IgD-negative memory B cell (primary cell): ENCODE results near the gene CKM. TPM values are rescaled to one million over a fixed set of nuclear protein-coding genes. Genes with fewer than 3 reads are reported as not detected.
"Not testable (repeated sequence)": the region's sequence is repeated elsewhere in the genome, so short reads cannot be mapped to it uniquely, and the experiment has no call there.

Experiments used
- H3K27ac Mint-ChIP-seq, 3 donors: one replicate each; pipeline ENCODE4 v1.8.0; 2020 to 2022; ENCODE audit warnings: mild to moderate bottlenecking in 3 of 3, mixed read lengths in 3 of 3, moderate library complexity in 1 of 3
- H3K27me3 Mint-ChIP-seq: one replicate; pipeline ENCODE4 v1.8.0; 2021; ENCODE audit warnings: mixed read lengths
- H3K36me3 Mint-ChIP-seq: one replicate; pipeline ENCODE4 v1.8.0; 2020; ENCODE audit warnings: mild to moderate bottlenecking, mixed read lengths
- H3K4me1 Mint-ChIP-seq, 3 donors: one replicate each; pipeline ENCODE4 v1.8.0; 2020 to 2022; ENCODE audit warnings: mixed read lengths in 3 of 3, mild to moderate bottlenecking in 1 of 3
- H3K4me3 Mint-ChIP-seq, 4 donors: one replicate each; pipeline ENCODE4 v1.8.0; 2020 to 2022; ENCODE audit warnings: mild to moderate bottlenecking in 4 of 4, mixed read lengths in 4 of 4, moderate library complexity in 3 of 4
- H3K9me3 Mint-ChIP-seq, 3 donors: one replicate each; pipeline ENCODE4 v1.8.0; 2020 to 2021; ENCODE audit warnings: mixed read lengths in 3 of 3, mild to moderate bottlenecking in 1 of 3
- polyA plus RNA-seq: library from polyadenylated mRNA; unstranded; fragments of 300-500 nt; fragmentation: Illumina TruSeq; gene quantifications from one replicate; pipeline ENCODE4 v1.2.3, GENCODE V29; 2021

Gene CKM
- polyA plus RNA-seq, 1 donor from 2014 or later = not detected

DNA sequence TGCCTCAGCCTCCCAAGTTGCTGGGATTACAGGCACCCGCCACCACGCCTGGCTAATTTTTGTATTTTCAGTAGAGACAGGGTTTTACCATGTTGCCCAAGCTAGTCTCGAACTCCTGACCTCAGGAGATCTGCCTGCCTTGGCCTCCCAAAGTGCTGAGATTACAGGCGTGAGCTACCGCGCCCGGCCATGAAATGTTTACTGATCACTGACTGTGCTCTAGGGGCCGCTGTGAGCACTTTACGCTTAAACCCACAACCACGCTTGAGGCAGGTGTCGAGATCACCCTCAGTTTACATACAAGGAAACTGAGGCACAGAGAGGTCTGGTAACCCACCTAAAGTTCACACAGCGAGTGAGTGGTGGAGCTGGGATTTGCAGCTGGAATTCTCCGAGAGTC is 52.7 kb downstream of the CKM start:
- not testable (repeated sequence) for H3K27me3 Mint-ChIP-seq, H3K9me3 Mint-ChIP-seq, H3K4me3 Mint-ChIP-seq, H3K4me1 Mint-ChIP-seq, H3K27ac Mint-ChIP-seq, H3K36me3 Mint-ChIP-seq

DNA sequence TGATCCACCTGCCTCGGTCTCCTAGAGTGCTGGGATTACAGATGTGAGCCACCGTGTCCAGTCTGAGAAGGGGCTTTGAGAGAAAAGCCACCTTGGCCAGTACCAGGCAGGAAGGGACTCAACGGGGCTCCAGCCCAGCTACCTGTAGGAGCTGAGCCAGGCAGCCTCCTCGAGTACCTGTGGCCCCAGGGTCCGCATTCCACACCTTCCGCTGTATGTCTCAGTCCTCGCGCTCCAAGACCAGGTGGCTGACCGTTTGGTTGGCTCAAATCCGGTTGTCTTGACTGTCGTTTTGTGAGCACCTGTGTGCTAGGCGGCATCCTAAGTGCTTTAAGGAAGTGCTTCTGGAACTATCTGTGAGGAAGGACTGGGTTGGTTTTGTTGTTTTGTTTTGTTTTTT is 55.4 kb downstream of the CKM start:
- no peaks in the 10 kb centered on the region for H3K9me3 Mint-ChIP-seq
- H3K27ac Mint-ChIP-seq = no peak overlapping the region
- no peaks in the 10 kb centered on the region for H3K27me3 Mint-ChIP-seq
- peaks cover 4% of the 10 kb centered on the region for H3K36me3 Mint-ChIP-seq
- peaks cover 0 to 4% (median 0%) of the 10 kb centered on the region in 3 donors for H3K4me1 Mint-ChIP-seq
- H3K4me3 Mint-ChIP-seq = no peak overlapping the region

DNA sequence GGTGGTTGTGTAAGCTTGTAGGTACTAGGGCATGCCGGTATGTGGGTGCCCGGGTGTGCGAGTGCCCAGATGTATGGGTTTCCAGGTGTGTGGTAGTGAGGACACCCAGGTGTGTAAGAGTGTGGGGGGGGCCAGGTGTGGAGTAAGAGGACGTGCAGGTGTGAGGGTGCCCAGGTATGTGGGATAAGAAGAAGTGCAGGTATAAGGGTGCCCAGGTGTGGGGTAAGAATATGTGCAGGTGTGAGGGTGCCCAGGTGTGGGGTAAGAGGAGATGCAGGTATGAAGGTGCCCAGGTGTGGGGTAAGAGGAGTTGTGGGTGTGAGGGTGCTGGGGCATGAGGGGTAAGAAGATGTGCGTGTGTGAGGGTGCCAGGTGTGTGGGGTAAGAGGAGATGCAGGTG is 57.3 kb downstream of the CKM start:
- Mint-ChIP-seq H3K27me3 (no peaks in the 10 kb centered on the region), H3K4me3 (no peak overlapping the region), H3K4me1 (peaks cover 0 to 4% (median 4%) of the 10 kb centered on the region in 3 donors), H3K27ac (peak overlapping the region in 1 of 3 donors; percentile 73), H3K9me3 (no peaks in the 10 kb centered on the region), H3K36me3 (peaks cover 8% of the 10 kb centered on the region)

DNA sequence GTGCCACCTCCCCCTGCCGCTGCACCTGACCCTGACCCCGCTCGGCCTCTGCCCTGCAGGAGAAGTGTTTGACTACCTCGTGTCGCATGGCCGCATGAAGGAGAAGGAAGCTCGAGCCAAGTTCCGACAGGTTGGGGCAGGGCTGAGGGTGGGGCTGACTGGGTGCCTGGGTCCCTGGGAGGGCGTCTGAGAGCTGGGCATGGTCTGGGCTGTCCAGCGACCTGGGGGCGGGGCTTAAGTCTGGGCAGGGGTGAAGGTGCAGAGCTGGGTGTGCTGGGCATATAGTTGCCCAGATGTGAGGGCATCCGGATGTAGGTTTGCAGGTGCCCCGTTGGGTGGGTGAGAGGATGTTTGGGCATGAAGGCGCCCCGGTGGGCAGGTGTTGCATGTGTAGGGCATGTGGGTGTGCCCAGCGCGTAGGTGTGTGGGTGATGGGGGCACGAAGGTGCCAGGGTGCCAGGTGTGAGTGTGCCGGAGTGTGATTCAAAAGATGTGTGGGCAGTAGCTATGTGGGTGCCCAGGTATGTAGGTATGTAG is 57.8 kb downstream of the CKM start:
- Mint-ChIP-seq H3K36me3 (peaks cover 8% of the 10 kb centered on the region), H3K4me3 (no peak overlapping the region), H3K27ac (peak overlapping the region in 1 of 3 donors; percentile 73), H3K27me3 (no peaks in the 10 kb centered on the region), H3K9me3 (no peaks in the 10 kb centered on the region), H3K4me1 (peaks cover 0 to 4% (median 4%) of the 10 kb centered on the region in 3 donors)

DNA sequence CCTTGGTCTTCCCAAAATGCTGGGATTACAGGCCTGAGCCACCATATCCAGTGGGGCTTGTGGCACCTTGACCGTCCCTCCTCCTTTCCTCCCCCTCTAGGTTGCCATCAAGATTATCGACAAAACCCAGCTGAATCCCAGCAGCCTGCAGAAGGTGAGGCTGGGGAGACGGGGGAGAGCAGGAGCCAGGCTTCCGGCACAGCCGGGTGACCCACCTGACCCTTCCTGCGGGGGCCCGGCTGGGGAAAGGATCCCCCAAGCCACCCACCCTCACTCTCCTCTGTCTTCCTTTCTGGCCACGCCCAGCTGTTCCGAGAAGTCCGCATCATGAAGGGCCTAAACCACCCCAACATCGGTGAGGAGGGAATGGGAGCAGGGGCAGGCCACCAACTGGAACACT is 59.7 kb downstream of the CKM start:
- Mint-ChIP-seq H3K27ac (no peak overlapping the region), H3K4me3 (no peak overlapping the region), H3K36me3 (peaks cover 8% of the 10 kb centered on the region), H3K27me3 (no peaks in the 10 kb centered on the region), H3K9me3 (no peaks in the 10 kb centered on the region), H3K4me1 (peaks cover 0 to 4% (median 4%) of the 10 kb centered on the region in 3 donors)

DNA sequence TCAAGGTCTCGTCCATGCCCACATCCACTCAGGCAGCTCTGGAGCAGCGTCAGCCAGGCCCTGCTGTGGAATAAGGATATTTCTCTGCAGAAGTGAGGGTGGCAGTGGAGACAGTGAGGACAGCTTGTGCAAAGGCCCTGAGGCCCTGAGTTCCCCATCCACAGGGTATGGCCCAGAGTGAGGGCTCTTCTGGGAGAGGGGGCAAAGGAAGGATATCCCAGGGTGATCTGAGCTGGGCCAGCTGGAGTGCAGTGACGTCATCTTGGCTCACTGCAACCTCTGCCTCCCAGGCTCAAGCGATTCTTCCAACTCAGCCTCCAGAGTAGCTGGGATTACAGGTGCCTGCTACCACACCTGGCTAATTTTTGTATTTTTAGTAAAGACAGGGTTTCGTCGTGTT is 60.1 kb downstream of the CKM start:
- no peak overlapping the region for H3K4me3 Mint-ChIP-seq
- H3K36me3 Mint-ChIP-seq = peaks cover 8% of the 10 kb centered on the region
- H3K9me3 Mint-ChIP-seq = no peaks in the 10 kb centered on the region
- no peaks in the 10 kb centered on the region for H3K27me3 Mint-ChIP-seq
- H3K27ac Mint-ChIP-seq = no peak overlapping the region
- H3K4me1 Mint-ChIP-seq = peaks cover 0 to 4% (median 4%) of the 10 kb centered on the region in 3 donors

DNA sequence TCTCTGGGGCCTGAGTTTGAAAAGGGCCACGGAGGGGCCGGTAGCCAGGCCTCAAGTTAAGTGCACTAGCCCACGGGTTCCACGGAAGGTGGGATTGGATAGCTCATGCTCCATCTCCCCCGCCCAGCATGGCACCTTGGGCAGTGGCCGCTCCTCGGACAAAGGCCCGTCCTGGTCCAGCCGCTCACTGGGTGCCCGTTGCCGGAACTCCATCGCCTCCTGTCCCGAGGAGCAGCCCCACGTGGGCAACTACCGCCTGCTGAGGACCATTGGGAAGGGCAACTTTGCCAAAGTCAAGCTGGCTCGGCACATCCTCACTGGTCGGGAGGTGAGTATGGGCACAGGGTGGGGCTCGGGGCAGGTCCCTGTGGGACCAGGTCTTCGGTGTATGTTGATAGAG is 63.8 kb downstream of the CKM start:
- Mint-ChIP-seq H3K27me3 (no peaks in the 10 kb centered on the region), H3K36me3 (peaks cover 4% of the 10 kb centered on the region), H3K4me3 (no peak overlapping the region), H3K27ac (no peak overlapping the region), H3K9me3 (no peaks in the 10 kb centered on the region), H3K4me1 (peaks cover 2 to 5% (median 4%) of the 10 kb centered on the region in 3 donors)

DNA sequence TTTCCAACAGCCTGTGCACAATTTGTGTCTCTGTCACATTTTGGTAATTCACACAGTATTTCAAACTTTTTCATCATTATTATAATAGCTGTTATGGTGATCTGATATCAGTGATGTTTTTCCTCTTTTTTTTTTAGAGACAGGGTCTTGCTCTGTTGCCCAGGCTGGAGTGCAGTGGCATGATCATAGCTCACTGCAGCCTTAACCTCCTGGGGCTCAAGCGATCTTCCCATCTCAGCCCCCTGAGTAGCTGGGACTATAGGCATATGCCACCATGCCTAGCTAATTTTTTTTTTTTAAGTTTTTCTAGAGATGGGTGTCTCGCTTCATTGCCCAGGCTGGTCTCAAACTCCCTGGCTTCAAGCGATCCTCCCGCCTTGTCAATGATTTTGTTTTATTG is 65.8 kb downstream of the CKM start:
- Mint-ChIP-seq H3K27ac (no peak overlapping the region), H3K4me1 (peaks cover 4 to 17% (median 7%) of the 10 kb centered on the region in 3 donors), H3K4me3 (peak overlapping the region in 1 of 4 donors; percentile 50), H3K36me3 (peaks cover 3% of the 10 kb centered on the region), H3K9me3 (no peaks in the 10 kb centered on the region), H3K27me3 (no peaks in the 10 kb centered on the region)

Other genes starting within 250 kb of the CKM start
- 74.4 TPM for gene ZNF296, start 246.4 kb downstream of the CKM start, polyA plus RNA-seq
- gene GEMIN7, start 243.6 kb downstream of the CKM start, polyA plus RNA-seq = 115 TPM
- 2.3 TPM for gene PPP1R37, start 229.7 kb downstream of the CKM start, polyA plus RNA-seq
- gene NKPD1, start 161.9 kb downstream of the CKM start, polyA plus RNA-seq = not detected
- gene TRAPPC6A, start 144.6 kb downstream of the CKM start, polyA plus RNA-seq = 158 TPM
- gene BLOC1S3, start 144.1 kb downstream of the CKM start, polyA plus RNA-seq = 16.2 TPM
- not detected for gene EXOC3L2, start 77.5 kb downstream of the CKM start, polyA plus RNA-seq
- 0.58 TPM for gene MARK4, start 71.6 kb downstream of the CKM start, polyA plus RNA-seq
- not detected for gene KLC3, start 17.9 kb upstream of the CKM start, polyA plus RNA-seq
- 6.6 TPM for gene ERCC2, start 47.7 kb upstream of the CKM start, polyA plus RNA-seq
- 1.6 TPM for gene PPP1R13L, start 82.2 kb upstream of the CKM start, polyA plus RNA-seq
- 2.2 TPM for gene POLR1G, start 83.8 kb upstream of the CKM start, polyA plus RNA-seq
- gene ERCC1, start 101.0 kb upstream of the CKM start, polyA plus RNA-seq = 50.2 TPM
- gene FOSB, start 145.1 kb upstream of the CKM start, polyA plus RNA-seq = 48.1 TPM
- 0.71 TPM for gene RTN2, start 174.2 kb upstream of the CKM start, polyA plus RNA-seq
- gene PPM1N, start 175.6 kb upstream of the CKM start, polyA plus RNA-seq = 4.0 TPM
- 111 TPM for gene VASP, start 184.6 kb upstream of the CKM start, polyA plus RNA-seq